ENCODE results near the gene LRRTM2.

Gene LRRTM2

DNA sequence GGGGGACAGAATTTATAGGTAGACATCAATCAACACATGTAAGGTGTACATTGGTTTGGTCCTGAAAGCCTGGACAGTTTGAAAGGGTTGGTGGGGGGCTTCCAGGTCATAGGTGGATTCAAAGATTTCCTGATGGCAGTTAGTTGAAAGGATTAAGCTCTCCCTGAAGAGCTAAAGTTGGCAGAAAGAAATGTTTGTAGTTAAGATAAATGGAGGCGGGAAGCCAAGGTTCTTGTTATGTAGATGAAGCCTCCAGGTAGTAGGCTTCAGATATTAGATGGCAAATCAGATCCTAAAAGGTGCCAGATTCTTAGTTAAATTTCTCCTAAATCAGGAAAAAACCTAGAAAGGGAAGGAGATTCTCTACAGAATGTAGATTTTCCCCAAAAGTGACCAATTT is 9.0 kb upstream of the LRRTM2 start:
- Histone ChIP-seq H3K9ac (ENCODE audit: low read depth, low read length) (no peak overlapping the region), H3K36me3 (ENCODE audit: insufficient read depth, low read length) (no peaks in the 10 kb centered on the region), H3K4me2 (ENCODE audit: insufficient read depth, low read length) (no peak overlapping the region), H3K9me3 (ENCODE audit: insufficient read depth, low read length, severe bottlenecking) (no peaks in the 10 kb centered on the region), H3K4me1 (ENCODE audit: insufficient read depth, low read length) (no peaks in the 10 kb centered on the region), H2AFZ (ENCODE audit: low read depth, low read length) (no peak overlapping the region), H4K20me1 (ENCODE audit: insufficient read depth, low read length) (no peaks in the 10 kb centered on the region), H3K79me2 (ENCODE audit: insufficient read depth, low read length) (no peaks in the 10 kb centered on the region), H3K4me3 (ENCODE audit: low read depth in 1 of 2, low read length in 2 of 2) (no peak overlapping the region), H3K27ac (ENCODE audit: low read length) (no peak overlapping the region), H3K27me3 (ENCODE audit: insufficient read depth, low read length, poor library complexity) (no peaks in the 10 kb centered on the region)
- no peak for DNase-seq
- TF ChIP-seq CTCF (IDR thresholded peaks at IDR 0.05; ENCODE audit: borderline replicate concordance, extremely low read depth, low read length, poor library complexity, severe bottlenecking) = no peak
- TF ChIP-seq EZH2 (IDR thresholded peaks at IDR 0.05; ENCODE audit: borderline replicate concordance, low read depth, low read length, severe bottlenecking) = no peak
- no peak for ATAC-seq (ENCODE audit: insufficient read depth, low read depth)

- H3K79me2 ChIP-seq (ENCODE audit: insufficient read depth, low read length) = no peaks in the 10 kb centered on the region
- no peaks in the 10 kb centered on the region for H3K36me3 ChIP-seq (ENCODE audit: insufficient read depth, low read length)
- no peaks in the 10 kb centered on the region for H3K27me3 ChIP-seq (ENCODE audit: insufficient read depth, low read length, poor library complexity)
- no peak overlapping the region for H2AFZ ChIP-seq (ENCODE audit: low read depth, low read length)
- no peaks in the 10 kb centered on the region for H4K20me1 ChIP-seq (ENCODE audit: insufficient read depth, low read length)
- TF ChIP-seq CTCF (IDR thresholded peaks at IDR 0.05; ENCODE audit: borderline replicate concordance, extremely low read depth, low read length, poor library complexity, severe bottlenecking) = no peak
- TF ChIP-seq EZH2 (IDR thresholded peaks at IDR 0.05; ENCODE audit: borderline replicate concordance, low read depth, low read length, severe bottlenecking) = no peak
- H3K4me1 ChIP-seq (ENCODE audit: insufficient read depth, low read length) = no peaks in the 10 kb centered on the region
- H3K4me2 ChIP-seq (ENCODE audit: insufficient read depth, low read length) = no peak overlapping the region
- DNase-seq (no peak), ATAC-seq (ENCODE audit: insufficient read depth, low read depth) (no peak)
- no peaks in the 10 kb centered on the region for H3K9me3 ChIP-seq (ENCODE audit: insufficient read depth, low read length, severe bottlenecking)
- no peak overlapping the region for H3K9ac ChIP-seq (ENCODE audit: low read depth, low read length)
- H3K27ac ChIP-seq (ENCODE audit: low read length) = no peak overlapping the region
- H3K4me3 ChIP-seq (ENCODE audit: low read depth in 1 of 2, low read length in 2 of 2) = no peak overlapping the region
These were observed 8.1 kb upstream of the LRRTM2 start for GRCh38 chr5:138883211-138883610.

DNA sequence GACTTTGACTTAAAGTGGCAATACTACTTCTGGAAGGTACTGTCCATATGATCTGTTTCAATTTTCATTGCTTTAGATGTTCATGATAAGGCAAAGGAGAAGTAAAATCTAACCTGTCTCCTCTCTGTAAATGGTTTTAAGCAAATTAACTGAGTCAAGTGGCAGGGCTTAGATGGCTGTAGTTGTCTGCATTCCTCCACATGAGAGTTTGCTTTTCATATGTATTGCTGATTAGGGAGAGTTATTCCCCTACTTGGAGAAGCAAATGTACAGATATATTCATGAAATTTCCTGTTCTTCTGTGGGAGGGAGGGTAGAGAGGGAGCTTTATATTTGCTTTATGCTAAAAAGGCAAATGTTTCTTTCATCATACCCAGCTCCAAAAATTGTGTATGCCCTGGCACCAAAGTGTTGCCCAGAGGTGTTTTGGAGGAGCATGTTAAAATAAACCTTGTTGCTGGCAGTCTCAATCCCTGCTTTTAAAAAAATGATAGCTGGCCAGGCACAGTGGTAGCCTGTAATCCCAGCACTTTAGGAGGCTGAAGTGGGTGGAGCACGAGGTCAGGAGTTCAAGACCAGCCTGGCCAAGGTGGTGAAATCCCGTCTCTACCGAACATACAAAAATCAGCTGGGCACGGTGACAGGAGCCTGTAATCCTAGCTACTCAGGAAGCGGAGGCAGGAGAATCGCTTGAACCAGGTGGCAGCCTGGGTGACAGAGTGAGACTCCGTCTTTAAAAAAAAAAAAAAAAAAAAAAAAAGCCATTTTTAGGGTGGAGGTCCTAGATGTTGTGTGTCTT is 3.5 kb upstream of the LRRTM2 start:
- ATAC-seq (ENCODE audit: insufficient read depth, low read depth) (no peak), DNase-seq (no peak)
- Histone ChIP-seq H3K4me2 (ENCODE audit: insufficient read depth, low read length) (no peak overlapping the region), H3K9me3 (ENCODE audit: insufficient read depth, low read length, severe bottlenecking) (no peaks in the 10 kb centered on the region), H3K4me3 (ENCODE audit: low read depth in 1 of 2, low read length in 2 of 2) (no peak overlapping the region), H3K36me3 (ENCODE audit: insufficient read depth, low read length) (no peaks in the 10 kb centered on the region), H4K20me1 (ENCODE audit: insufficient read depth, low read length) (no peaks in the 10 kb centered on the region), H3K27ac (ENCODE audit: low read length) (no peak overlapping the region), H3K4me1 (ENCODE audit: insufficient read depth, low read length) (no peaks in the 10 kb centered on the region), H3K79me2 (ENCODE audit: insufficient read depth, low read length) (no peaks in the 10 kb centered on the region), H3K27me3 (ENCODE audit: insufficient read depth, low read length, poor library complexity) (no peaks in the 10 kb centered on the region), H2AFZ (ENCODE audit: low read depth, low read length) (no peak overlapping the region), H3K9ac (ENCODE audit: low read depth, low read length) (no peak overlapping the region)
- no peak for TF ChIP-seq EZH2 (IDR thresholded peaks at IDR 0.05; ENCODE audit: borderline replicate concordance, low read depth, low read length, severe bottlenecking)
- TF ChIP-seq CTCF (IDR thresholded peaks at IDR 0.05; ENCODE audit: borderline replicate concordance, extremely low read depth, low read length, poor library complexity, severe bottlenecking) = no peak
